Measurements from ENCODE around the gene PPP1R3D. TPM values are rescaled to one million over a fixed set of nuclear protein-coding genes. Genes with fewer than 3 reads are reported as not detected.
A peak's percentile ranks its signal among the peaks of the same experiment; 100 is the strongest.

The PPP1R3D gene
- total RNA-seq, 1 experiment from 2014 or later, result 7.0 TPM

- H3K79me2 ChIP-seq (ENCODE audit: low read length), result peaks cover 35% of the 10 kb centered on the region
- H3K36me3 ChIP-seq (ENCODE audit: insufficient read depth, low read length), result peaks cover 2% of the 10 kb centered on the region; the same call in 1 of the 2 replicates
- H3K9ac ChIP-seq (ENCODE audit: low read length), result no peak overlapping the region
- H3K4me2 ChIP-seq (ENCODE audit: low read depth, low read length, poor library complexity, severe bottlenecking), result peak overlapping the region; percentile 2
- H3K9me3 ChIP-seq (ENCODE audit: low read length), result no peaks in the 10 kb centered on the region
- no peak for DNase-seq
- H3K4me1 ChIP-seq (ENCODE audit: low read length), result peaks cover 32% of the 10 kb centered on the region
- H3K27ac ChIP-seq (ENCODE audit: low read length), result no peak overlapping the region
- H3K9me2 ChIP-seq (replicated peaks; ENCODE audit: insufficient read depth, low read length), result no peaks in the 10 kb centered on the region
- no peaks in the 10 kb centered on the region for H4K20me1 ChIP-seq (ENCODE audit: insufficient read depth, low read depth, low read length)
- no peaks in the 10 kb centered on the region for H3K27me3 ChIP-seq (ENCODE audit: low read length)
- no peak overlapping the region for H2AFZ ChIP-seq (ENCODE audit: low read length)
- H3K4me3 ChIP-seq (ENCODE audit: low read length), result no peak overlapping the region
These were observed 3.0 kb downstream of the PPP1R3D start for GRCh38 chr20:59937150-59937549.

DNA sequence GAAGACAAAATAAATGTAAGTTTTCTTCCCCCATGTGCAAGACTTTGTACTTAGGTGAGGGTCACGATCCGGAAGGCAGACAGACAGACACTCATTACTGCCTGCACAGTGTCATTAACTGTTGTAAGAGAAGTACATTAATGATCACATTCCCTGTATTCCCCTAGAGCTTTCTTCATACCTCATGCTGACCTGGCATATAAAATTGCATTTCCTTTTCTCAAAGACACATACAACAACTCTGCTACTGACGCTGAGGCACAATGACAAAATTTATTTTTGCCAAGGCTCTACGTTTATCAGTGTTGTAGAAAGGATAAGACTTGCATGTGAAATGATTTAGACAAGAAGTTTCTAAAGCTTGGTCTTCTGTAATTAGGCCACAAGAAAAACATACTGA lies 3.7 kb downstream of the PPP1R3D start:
- Histone ChIP-seq H3K36me3 (ENCODE audit: insufficient read depth, low read length) (no peaks in the 10 kb centered on the region), H3K4me2 (ENCODE audit: low read depth, low read length, poor library complexity, severe bottlenecking) (no peak overlapping the region), H3K9ac (ENCODE audit: low read length) (no peak overlapping the region), H2AFZ (ENCODE audit: low read length) (no peak overlapping the region), H3K4me1 (ENCODE audit: low read length) (peaks cover 24% of the 10 kb centered on the region), H3K4me3 (ENCODE audit: low read length) (no peak overlapping the region), H3K27ac (ENCODE audit: low read length) (no peak overlapping the region), H3K9me3 (ENCODE audit: low read length) (no peaks in the 10 kb centered on the region), H3K79me2 (ENCODE audit: low read length) (peaks cover 28% of the 10 kb centered on the region), H3K9me2 (replicated peaks; ENCODE audit: insufficient read depth, low read length) (no peaks in the 10 kb centered on the region), H4K20me1 (ENCODE audit: insufficient read depth, low read depth, low read length) (no peaks in the 10 kb centered on the region), H3K27me3 (ENCODE audit: low read length) (no peaks in the 10 kb centered on the region)
- no peak for DNase-seq

DNA sequence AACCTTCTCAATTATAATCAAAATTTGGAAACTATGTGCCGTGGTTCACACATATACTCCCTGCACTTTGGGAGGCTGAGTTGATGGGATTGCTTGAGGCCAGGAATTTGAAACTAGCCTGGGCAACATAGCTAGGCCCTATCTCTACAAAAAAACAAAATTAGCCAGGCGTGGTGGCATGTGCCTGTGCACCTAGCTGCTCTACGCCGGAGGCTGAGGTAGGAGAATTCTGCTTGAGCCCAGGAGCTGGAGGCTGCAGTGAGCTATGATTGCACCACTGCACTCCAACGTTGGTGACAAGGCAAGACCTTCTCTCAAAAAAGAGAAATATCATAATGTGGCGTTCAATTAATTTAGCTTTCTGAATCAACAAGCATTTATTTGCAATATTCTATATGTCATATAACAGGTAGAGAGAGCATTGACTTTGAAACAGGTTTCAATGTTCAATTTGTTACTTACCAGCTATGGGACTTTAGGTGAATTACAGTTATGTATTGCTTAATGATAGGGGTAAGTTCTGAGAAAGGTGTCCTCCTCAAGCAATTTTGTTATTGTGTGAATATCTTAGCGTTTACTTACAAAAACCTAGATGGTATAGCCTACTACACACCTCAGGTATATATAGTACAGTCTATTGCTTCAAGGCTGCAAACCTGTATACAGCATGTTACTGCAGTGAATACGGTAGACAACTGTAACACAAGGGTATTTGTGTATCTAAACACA lies 4.5 kb downstream of the PPP1R3D start:
- no peak overlapping the region for H3K4me3 ChIP-seq (ENCODE audit: low read length)
- H3K36me3 ChIP-seq (ENCODE audit: insufficient read depth, low read length), result no peaks in the 10 kb centered on the region
- H4K20me1 ChIP-seq (ENCODE audit: insufficient read depth, low read depth, low read length), result no peaks in the 10 kb centered on the region
- no peak overlapping the region for H3K9ac ChIP-seq (ENCODE audit: low read length)
- DNase-seq, result no peak
- H3K9me2 ChIP-seq (replicated peaks; ENCODE audit: insufficient read depth, low read length), result no peaks in the 10 kb centered on the region
- H3K27ac ChIP-seq (ENCODE audit: low read length), result no peak overlapping the region
- no peaks in the 10 kb centered on the region for H3K27me3 ChIP-seq (ENCODE audit: low read length)
- H2AFZ ChIP-seq (ENCODE audit: low read length), result no peak overlapping the region
- H3K9me3 ChIP-seq (ENCODE audit: low read length), result no peaks in the 10 kb centered on the region
- H3K4me2 ChIP-seq (ENCODE audit: low read depth, low read length, poor library complexity, severe bottlenecking), result no peak overlapping the region
- H3K79me2 ChIP-seq (ENCODE audit: low read length), result peaks cover 22% of the 10 kb centered on the region
- peaks cover 22% of the 10 kb centered on the region for H3K4me1 ChIP-seq (ENCODE audit: low read length)

GRCh38 chr20:59933849-59934585 lies 6.1 kb downstream of the PPP1R3D start:
- no peak for DNase-seq
- Histone ChIP-seq H3K4me1 (ENCODE audit: low read length) (peaks cover 18% of the 10 kb centered on the region), H3K27me3 (ENCODE audit: low read length) (no peaks in the 10 kb centered on the region), H3K79me2 (ENCODE audit: low read length) (peaks cover 18% of the 10 kb centered on the region), H3K4me3 (ENCODE audit: low read length) (no peak overlapping the region), H2AFZ (ENCODE audit: low read length) (no peak overlapping the region), H4K20me1 (ENCODE audit: insufficient read depth, low read depth, low read length) (no peaks in the 10 kb centered on the region), H3K9me3 (ENCODE audit: low read length) (no peaks in the 10 kb centered on the region), H3K9me2 (replicated peaks; ENCODE audit: insufficient read depth, low read length) (no peaks in the 10 kb centered on the region), H3K4me2 (ENCODE audit: low read depth, low read length, poor library complexity, severe bottlenecking) (no peak overlapping the region), H3K27ac (ENCODE audit: low read length) (no peak overlapping the region), H3K9ac (ENCODE audit: low read length) (no peak overlapping the region), H3K36me3 (ENCODE audit: insufficient read depth, low read length) (no peaks in the 10 kb centered on the region)

- Histone ChIP-seq H3K4me2 (ENCODE audit: low read depth, low read length, poor library complexity, severe bottlenecking) (no peak within 1 kb of the TSS), H3K79me2 (ENCODE audit: low read length) (peaks cover 12% of the 10 kb centered on the region), H3K27me3 (ENCODE audit: low read length) (0 out of 2 replicates have a peak, but pooled peaks cover 2% of the 10 kb centered on the region), H3K9me2 (replicated peaks; ENCODE audit: insufficient read depth, low read length) (no peaks in the 10 kb centered on the region), H3K36me3 (ENCODE audit: insufficient read depth, low read length) (no peaks in the 10 kb centered on the region), H3K9ac (ENCODE audit: low read length) (no peak within 1 kb of the TSS), H3K4me1 (ENCODE audit: low read length) (peaks cover 12% of the 10 kb centered on the region), H2AFZ (ENCODE audit: low read length) (no peak within 1 kb of the TSS), H3K27ac (ENCODE audit: low read length) (no peak within 1 kb of the TSS), H3K9me3 (ENCODE audit: low read length) (no peaks in the 10 kb centered on the region), H4K20me1 (ENCODE audit: insufficient read depth, low read depth, low read length) (no peaks in the 10 kb centered on the region), H3K4me3 (ENCODE audit: low read length) (no peak within 1 kb of the TSS)
- DNase-seq, result no peak
These were observed 6.7 kb downstream of the PPP1R3D start, which contains the start of gene SYCP2 for GRCh38 chr20:59933296-59933848. TSS of gene SYCP2 (minus strand) at chr20:59933637. CDS start at chr20:59922413, 11,224 bp downstream.

- H3K27ac ChIP-seq (ENCODE audit: low read length), result no peak overlapping the region
- H3K9me3 ChIP-seq (ENCODE audit: low read length), result no peaks in the 10 kb centered on the region
- no peak overlapping the region for H3K4me2 ChIP-seq (ENCODE audit: low read depth, low read length, poor library complexity, severe bottlenecking)
- H2AFZ ChIP-seq (ENCODE audit: low read length), result no peak overlapping the region
- no peaks in the 10 kb centered on the region for H3K9me2 ChIP-seq (replicated peaks; ENCODE audit: insufficient read depth, low read length)
- no peak overlapping the region for H3K4me3 ChIP-seq (ENCODE audit: low read length)
- no peak overlapping the region for H3K9ac ChIP-seq (ENCODE audit: low read length)
- H3K36me3 ChIP-seq (ENCODE audit: insufficient read depth, low read length), result no peaks in the 10 kb centered on the region
- no peaks in the 10 kb centered on the region for H4K20me1 ChIP-seq (ENCODE audit: insufficient read depth, low read depth, low read length)
- 0 out of 2 replicates have a peak, but pooled peaks cover 2% of the 10 kb centered on the region for H3K27me3 ChIP-seq (ENCODE audit: low read length)
- H3K4me1 ChIP-seq (ENCODE audit: low read length), result peaks cover 6% of the 10 kb centered on the region
- peaks cover 6% of the 10 kb centered on the region; the same call in 1 of the 2 replicates for H3K79me2 ChIP-seq (ENCODE audit: low read length)
- DNase-seq, result no peak
These were observed 7.3 kb downstream of the PPP1R3D start for GRCh38 chr20:59932616-59933295.

DNA sequence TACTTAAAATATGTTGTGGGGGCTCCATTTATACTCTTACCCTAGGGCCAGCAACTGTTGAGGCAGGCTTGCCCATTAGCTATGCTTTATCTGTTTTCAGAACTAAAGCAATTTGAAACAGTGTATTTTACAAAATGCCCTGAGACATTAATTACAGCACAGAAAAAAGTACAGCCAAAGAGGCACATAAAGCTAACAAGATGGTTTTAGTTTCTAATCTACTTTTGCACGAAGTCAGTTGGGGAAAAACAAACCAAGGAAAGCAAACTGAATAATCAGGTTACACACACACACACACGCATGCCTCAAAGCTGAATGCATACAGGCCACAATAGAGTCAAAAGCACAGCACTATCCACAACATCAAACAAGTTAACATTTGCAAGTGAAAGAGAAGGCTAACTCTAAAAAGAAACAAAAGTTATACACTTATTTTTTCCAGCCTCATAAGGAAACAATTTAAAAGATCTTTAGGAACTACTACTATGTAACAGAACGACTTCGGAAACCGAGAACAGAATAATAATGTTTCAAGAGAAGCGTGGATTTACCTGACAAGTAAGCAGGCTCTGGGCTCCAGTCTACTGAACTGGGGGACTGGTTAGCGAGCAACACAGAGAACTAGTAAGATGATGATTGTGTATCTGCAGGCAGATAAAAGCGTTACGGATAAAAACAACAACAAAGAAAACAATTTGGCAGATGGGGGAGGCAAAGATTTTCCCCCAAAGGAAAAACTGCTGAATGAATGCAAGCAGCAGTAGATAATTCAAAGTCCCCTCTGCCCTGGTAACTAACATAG lies 8.4 kb downstream of the PPP1R3D start:
- Histone ChIP-seq H3K9me2 (replicated peaks; ENCODE audit: insufficient read depth, low read length) (no peaks in the 10 kb centered on the region), H3K27me3 (ENCODE audit: low read length) (0 out of 2 replicates have a peak, but pooled peaks cover 2% of the 10 kb centered on the region), H2AFZ (ENCODE audit: low read length) (no peak overlapping the region), H3K9me3 (ENCODE audit: low read length) (no peaks in the 10 kb centered on the region), H4K20me1 (ENCODE audit: insufficient read depth, low read depth, low read length) (no peaks in the 10 kb centered on the region), H3K4me3 (ENCODE audit: low read length) (no peak overlapping the region), H3K4me1 (ENCODE audit: low read length) (no peaks in the 10 kb centered on the region), H3K36me3 (ENCODE audit: insufficient read depth, low read length) (no peaks in the 10 kb centered on the region), H3K4me2 (ENCODE audit: low read depth, low read length, poor library complexity, severe bottlenecking) (no peak overlapping the region), H3K79me2 (ENCODE audit: low read length) (no peaks in the 10 kb centered on the region), H3K9ac (ENCODE audit: low read length) (no peak overlapping the region), H3K27ac (ENCODE audit: low read length) (no peak overlapping the region)
- DNase-seq, result no peak

Measured in Karpas-422 (cell line).